HL-60/S4 (cell line): ENCODE results near the gene TXNRD2.

ENCODE experiments used
- in situ Hi-C: fragments of 300-500 bp; cut with MboI; formaldehyde crosslinking; loops from 2 replicates; pipeline ENCODE4 v1.14.3; 2022; ENCODE audit warnings: low sequenced_read_pairs

TXNRD2 gene

GRCh38 chr22:19878461-19879245 lies 63.0 kb downstream of the TXNRD2 start:
- in situ Hi-C loops = no loop called here

- in situ Hi-C loops = no loop called here
Observed at GRCh38 chr22:19877626-19878339, 63.8 kb downstream of the TXNRD2 start.

- in situ Hi-C loops = no loop called here
Observed at GRCh38 chr22:19876941-19877625, 64.5 kb downstream of the TXNRD2 start.

- in situ Hi-C loops = no loop called here
Observed at GRCh38 chr22:19876314-19876940, 65.2 kb downstream of the TXNRD2 start.

- in situ Hi-C loops = no loop called here
Observed at GRCh38 chr22:19875531-19876313, 65.9 kb downstream of the TXNRD2 start.

- in situ Hi-C loops = no loop called here
Observed at GRCh38 chr22:19875061-19875530, 66.5 kb downstream of the TXNRD2 start.

GRCh38 chr22:19874307-19875060 lies 67.1 kb downstream of the TXNRD2 start:
- in situ Hi-C loops = no loop called here

- in situ Hi-C loops = no loop called here
Observed at GRCh38 chr22:19873960-19874306, 67.7 kb downstream of the TXNRD2 start.

GRCh38 chr22:19873138-19873959 lies 68.3 kb downstream of the TXNRD2 start:
- in situ Hi-C loops = no loop called here

GRCh38 chr22:19872779-19873137 lies 68.9 kb downstream of the TXNRD2 start:
- in situ Hi-C loops = no loop called here

- in situ Hi-C loops = no loop called here
Observed at GRCh38 chr22:19871845-19872778, 69.5 kb downstream of the TXNRD2 start.

GRCh38 chr22:19871023-19871844 lies 70.4 kb downstream of the TXNRD2 start:
- in situ Hi-C loops = no loop called here

GRCh38 chr22:19870153-19871022 lies 71.2 kb downstream of the TXNRD2 start:
- in situ Hi-C loops = no loop called here

GRCh38 chr22:19869497-19870152 lies 72.0 kb downstream of the TXNRD2 start:
- in situ Hi-C loops = no loop called here

GRCh38 chr22:19868773-19869471 lies 72.7 kb downstream of the TXNRD2 start:
- in situ Hi-C loops = no loop called here
